ENCODE results near the gene CD248.

The CD248 gene

GRCh38 chr11:66311965-66312548 is 4.8 kb downstream of the CD248 start (continued):
- TF ChIP-seq, protein P1, sequence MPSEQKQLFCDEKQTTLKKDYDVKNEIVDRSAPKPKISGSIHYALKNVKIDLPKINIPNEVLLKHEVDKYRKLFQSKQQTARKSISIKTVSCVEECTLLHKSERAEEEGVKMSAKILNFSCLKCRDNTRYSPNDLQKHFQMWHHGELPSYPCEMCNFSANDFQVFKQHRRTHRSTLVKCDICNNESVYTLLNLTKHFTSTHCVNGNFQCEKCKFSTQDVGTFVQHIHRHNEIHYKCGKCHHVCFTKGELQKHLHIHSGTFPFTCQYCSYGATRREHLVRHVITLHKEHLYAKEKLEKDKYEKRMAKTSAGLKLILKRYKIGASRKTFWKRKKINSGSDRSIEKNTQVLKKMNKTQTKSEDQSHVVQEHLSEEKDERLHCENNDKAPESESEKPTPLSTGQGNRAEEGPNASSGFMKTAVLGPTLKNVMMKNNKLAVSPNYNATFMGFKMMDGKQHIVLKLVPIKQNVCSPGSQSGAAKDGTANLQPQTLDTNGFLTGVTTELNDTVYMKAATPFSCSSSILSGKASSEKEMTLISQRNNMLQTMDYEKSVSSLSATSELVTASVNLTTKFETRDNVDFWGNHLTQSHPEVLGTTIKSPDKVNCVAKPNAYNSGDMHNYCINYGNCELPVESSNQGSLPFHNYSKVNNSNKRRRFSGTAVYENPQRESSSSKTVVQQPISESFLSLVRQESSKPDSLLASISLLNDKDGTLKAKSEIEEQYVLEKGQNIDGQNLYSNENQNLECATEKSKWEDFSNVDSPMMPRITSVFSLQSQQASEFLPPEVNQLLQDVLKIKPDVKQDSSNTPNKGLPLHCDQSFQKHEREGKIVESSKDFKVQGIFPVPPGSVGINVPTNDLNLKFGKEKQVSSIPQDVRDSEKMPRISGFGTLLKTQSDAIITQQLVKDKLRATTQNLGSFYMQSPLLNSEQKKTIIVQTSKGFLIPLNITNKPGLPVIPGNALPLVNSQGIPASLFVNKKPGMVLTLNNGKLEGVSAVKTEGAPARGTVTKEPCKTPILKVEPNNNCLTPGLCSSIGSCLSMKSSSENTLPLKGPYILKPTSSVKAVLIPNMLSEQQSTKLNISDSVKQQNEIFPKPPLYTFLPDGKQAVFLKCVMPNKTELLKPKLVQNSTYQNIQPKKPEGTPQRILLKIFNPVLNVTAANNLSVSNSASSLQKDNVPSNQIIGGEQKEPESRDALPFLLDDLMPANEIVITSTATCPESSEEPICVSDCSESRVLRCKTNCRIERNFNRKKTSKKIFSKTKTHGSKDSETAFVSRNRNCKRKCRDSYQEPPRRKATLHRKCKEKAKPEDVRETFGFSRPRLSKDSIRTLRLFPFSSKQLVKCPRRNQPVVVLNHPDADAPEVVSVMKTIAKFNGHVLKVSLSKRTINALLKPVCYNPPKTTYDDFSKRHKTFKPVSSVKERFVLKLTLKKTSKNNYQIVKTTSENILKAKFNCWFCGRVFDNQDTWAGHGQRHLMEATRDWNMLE (tag by site-specific recombination; conservative IDR thresholded peaks at IDR 0.05; ENCODE audit: low read depth), result no peak
- TF ChIP-seq ZNF248 (tag by site-specific recombination; IDR thresholded peaks at IDR 0.05) (no peak), KLF16 (tag by site-specific recombination; IDR thresholded peaks at IDR 0.05) (peak; percentile 78), ZBTB26 (tag by site-specific recombination; optimal IDR thresholded peaks at IDR 0.05) (peak; percentile 53), HIC1 (tag by site-specific recombination; IDR thresholded peaks at IDR 0.05) (peak; percentile 93), ZFHX2 (tag by site-specific recombination; conservative IDR thresholded peaks at IDR 0.05) (peak; percentile 99), SP3 (tag by site-specific recombination; IDR thresholded peaks at IDR 0.05) (peak; percentile 94), ZBTB6 (tag by site-specific recombination; IDR thresholded peaks at IDR 0.05) (peak; percentile 29; the same call in 1 of the 2 replicates), ZNF202 (tag by site-specific recombination; IDR thresholded peaks at IDR 0.05; ENCODE audit: borderline replicate concordance) (no peak), GLI4 (tag by site-specific recombination; IDR thresholded peaks at IDR 0.05) (no peak), ZNF394 (tag by site-specific recombination; IDR thresholded peaks at IDR 0.05; ENCODE audit: borderline replicate concordance) (peak; percentile 19; the same call in 1 of the 2 replicates), ZNF561 (tag by site-specific recombination; IDR thresholded peaks at IDR 0.05; ENCODE audit: borderline replicate concordance) (no peak), ZNF600 (tag by site-specific recombination; IDR thresholded peaks at IDR 0.05) (peak; percentile 68), ZNF76 (tag by site-specific recombination; IDR thresholded peaks at IDR 0.05; ENCODE audit: borderline replicate concordance, low read depth) (0 out of 2 replicates have a peak, but pooled peaks have one; percentile 25), ZSCAN30 (tag by site-specific recombination; IDR thresholded peaks at IDR 0.05) (0 out of 2 replicates have a peak, but pooled peaks have one; percentile 41), GLIS2 (tag by site-specific recombination; IDR thresholded peaks at IDR 0.05) (peak; percentile 76), ZNF777 (tag by site-specific recombination; IDR thresholded peaks at IDR 0.05; ENCODE audit: borderline replicate concordance) (peak; percentile 68), KLF1 (tag by site-specific recombination; IDR thresholded peaks at IDR 0.05) (peak; percentile 42), KLF10 (tag by site-specific recombination; IDR thresholded peaks at IDR 0.05) (peak; percentile 29; the same call in 1 of the 2 replicates), ZNF514 (tag by site-specific recombination; IDR thresholded peaks at IDR 0.05) (no peak), ZBTB17 (tag by site-specific recombination; IDR thresholded peaks at IDR 0.05) (peak; percentile 89)
- TF ChIP-seq, protein P2, sequence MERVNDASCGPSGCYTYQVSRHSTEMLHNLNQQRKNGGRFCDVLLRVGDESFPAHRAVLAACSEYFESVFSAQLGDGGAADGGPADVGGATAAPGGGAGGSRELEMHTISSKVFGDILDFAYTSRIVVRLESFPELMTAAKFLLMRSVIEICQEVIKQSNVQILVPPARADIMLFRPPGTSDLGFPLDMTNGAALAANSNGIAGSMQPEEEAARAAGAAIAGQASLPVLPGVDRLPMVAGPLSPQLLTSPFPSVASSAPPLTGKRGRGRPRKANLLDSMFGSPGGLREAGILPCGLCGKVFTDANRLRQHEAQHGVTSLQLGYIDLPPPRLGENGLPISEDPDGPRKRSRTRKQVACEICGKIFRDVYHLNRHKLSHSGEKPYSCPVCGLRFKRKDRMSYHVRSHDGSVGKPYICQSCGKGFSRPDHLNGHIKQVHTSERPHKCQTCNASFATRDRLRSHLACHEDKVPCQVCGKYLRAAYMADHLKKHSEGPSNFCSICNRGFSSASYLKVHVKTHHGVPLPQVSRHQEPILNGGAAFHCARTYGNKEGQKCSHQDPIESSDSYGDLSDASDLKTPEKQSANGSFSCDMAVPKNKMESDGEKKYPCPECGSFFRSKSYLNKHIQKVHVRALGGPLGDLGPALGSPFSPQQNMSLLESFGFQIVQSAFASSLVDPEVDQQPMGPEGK (tag by site-specific recombination; IDR thresholded peaks at IDR 0.05), result peak; percentile 83
- TF ChIP-seq, protein P3, sequence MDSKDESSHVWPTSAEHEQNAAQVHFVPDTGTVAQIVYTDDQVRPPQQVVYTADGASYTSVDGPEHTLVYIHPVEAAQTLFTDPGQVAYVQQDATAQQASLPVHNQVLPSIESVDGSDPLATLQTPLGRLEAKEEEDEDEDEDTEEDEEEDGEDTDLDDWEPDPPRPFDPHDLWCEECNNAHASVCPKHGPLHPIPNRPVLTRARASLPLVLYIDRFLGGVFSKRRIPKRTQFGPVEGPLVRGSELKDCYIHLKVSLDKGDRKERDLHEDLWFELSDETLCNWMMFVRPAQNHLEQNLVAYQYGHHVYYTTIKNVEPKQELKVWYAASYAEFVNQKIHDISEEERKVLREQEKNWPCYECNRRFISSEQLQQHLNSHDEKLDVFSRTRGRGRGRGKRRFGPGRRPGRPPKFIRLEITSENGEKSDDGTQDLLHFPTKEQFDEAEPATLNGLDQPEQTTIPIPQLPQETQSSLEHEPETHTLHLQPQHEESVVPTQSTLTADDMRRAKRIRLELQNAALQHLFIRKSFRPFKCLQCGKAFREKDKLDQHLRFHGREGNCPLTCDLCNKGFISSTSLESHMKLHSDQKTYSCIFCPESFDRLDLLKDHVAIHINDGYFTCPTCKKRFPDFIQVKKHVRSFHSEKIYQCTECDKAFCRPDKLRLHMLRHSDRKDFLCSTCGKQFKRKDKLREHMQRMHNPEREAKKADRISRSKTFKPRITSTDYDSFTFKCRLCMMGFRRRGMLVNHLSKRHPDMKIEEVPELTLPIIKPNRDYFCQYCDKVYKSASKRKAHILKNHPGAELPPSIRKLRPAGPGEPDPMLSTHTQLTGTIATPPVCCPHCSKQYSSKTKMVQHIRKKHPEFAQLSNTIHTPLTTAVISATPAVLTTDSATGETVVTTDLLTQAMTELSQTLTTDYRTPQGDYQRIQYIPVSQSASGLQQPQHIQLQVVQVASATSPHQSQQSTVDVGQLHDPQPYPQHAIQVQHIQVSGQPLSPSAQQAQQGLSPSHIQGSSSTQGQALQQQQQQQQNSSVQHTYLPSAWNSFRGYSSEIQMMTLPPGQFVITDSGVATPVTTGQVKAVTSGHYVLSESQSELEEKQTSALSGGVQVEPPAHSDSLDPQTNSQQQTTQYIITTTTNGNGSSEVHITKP (tag by site-specific recombination; IDR thresholded peaks at IDR 0.05), result 0 out of 2 replicates have a peak, but pooled peaks have one; percentile 90
